ENCODE data around the gene EFNB2. TPM values are rescaled to one million over a fixed set of nuclear protein-coding genes. Genes with fewer than 3 reads are reported as not detected.

The EFNB2 gene
- total and polyA plus RNA-seq, 9 donors: 3.7 to 33.2 (median 13.5) TPM

DNA sequence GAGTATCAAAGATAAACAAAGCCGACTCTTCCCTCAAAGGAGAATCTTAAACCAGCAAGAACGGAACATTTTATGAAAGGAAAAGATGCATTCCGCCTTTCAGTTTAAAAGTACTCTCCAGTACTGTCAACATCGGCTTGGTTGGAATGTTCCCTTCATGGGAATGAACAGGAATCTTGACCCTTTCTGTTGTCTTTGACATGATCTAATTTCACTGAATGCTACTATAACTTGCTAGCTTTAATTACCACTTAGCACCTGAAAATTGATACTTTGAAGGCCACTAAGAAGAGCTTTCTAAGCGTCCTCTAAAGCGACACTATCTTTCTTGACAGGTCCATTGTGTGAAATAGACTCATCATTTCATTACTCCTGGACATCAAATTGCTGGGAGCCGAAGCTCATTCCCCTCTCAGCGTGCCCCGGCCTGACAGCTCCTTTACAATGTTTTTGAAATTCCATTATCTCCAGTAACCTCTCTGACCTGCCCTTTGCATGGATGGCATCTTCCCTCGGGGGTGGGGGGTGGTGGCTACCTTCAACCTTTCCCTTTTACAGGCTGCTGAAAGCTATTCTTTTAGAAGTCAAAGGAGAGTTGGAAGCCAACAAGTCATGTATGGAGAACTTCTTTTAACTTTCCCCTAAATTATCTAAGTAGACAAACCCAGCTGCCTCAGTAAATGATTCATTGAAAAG lies 67.9 kb downstream of the EFNB2 start:
- H3K36me3 ChIP-seq: no peaks in the 10 kb centered on the region
- intact Hi-C loops (cut with DNase I): no loop called here
- WGBS, 3 donors: 77 to 78% (median 78%) methylated on average over 10 of the region's 10 CpGs
- no peaks in the 10 kb centered on the region for H3K27me3 ChIP-seq
- H3K9me3 ChIP-seq: no peaks in the 10 kb centered on the region
- no peak for TF ChIP-seq POLR2A (IDR thresholded peaks at IDR 0.05)
- no peak for TF ChIP-seq EP300 (IDR thresholded peaks at IDR 0.05)
- TF ChIP-seq, protein P1, sequence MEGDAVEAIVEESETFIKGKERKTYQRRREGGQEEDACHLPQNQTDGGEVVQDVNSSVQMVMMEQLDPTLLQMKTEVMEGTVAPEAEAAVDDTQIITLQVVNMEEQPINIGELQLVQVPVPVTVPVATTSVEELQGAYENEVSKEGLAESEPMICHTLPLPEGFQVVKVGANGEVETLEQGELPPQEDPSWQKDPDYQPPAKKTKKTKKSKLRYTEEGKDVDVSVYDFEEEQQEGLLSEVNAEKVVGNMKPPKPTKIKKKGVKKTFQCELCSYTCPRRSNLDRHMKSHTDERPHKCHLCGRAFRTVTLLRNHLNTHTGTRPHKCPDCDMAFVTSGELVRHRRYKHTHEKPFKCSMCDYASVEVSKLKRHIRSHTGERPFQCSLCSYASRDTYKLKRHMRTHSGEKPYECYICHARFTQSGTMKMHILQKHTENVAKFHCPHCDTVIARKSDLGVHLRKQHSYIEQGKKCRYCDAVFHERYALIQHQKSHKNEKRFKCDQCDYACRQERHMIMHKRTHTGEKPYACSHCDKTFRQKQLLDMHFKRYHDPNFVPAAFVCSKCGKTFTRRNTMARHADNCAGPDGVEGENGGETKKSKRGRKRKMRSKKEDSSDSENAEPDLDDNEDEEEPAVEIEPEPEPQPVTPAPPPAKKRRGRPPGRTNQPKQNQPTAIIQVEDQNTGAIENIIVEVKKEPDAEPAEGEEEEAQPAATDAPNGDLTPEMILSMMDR (IDR thresholded peaks at IDR 0.05): no peak
- no peak overlapping the region for H3K27ac ChIP-seq
- no peak overlapping the region for H3K4me3 ChIP-seq
- H3K4me1 ChIP-seq (ENCODE audit: insufficient read depth): no peaks in the 10 kb centered on the region
- DNase-seq: no peak

DNA sequence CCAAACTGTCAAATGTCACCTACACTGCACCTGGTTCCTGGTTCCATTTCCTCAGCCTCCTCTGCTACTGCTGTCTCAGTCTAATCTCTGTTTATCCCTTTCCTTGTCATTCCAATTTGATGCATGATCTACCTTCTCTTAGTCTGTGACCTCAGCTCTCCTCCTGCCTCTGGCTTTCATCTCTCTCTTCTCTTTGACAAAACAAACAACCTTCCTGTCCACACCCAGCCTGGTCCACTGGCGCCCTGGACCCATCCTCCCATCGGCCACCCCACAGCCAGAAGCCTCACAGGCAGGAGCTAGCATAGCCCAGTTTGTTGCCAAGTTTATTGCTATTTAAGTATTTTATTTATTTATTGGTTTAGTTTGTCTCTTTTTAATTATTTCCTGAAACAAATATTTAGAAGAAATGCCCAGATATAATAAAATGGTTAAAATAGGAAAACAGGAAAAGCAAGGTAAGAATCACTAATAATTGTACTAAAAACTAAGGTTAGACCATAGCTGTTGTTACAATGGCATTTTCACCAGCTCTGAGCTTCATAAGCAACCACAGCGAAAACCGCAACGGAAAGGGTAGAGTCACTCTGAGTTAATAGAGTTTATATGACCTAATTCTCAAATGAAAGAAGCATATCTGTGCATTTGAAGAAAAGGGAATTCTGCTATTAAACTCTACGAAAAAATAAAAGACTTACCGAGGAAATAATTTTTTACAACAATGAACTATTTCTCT lies 68.6 kb downstream of the EFNB2 start:
- no peaks in the 10 kb centered on the region for H3K4me1 ChIP-seq (ENCODE audit: insufficient read depth)
- TF ChIP-seq POLR2A (IDR thresholded peaks at IDR 0.05): no peak
- TF ChIP-seq EP300 (IDR thresholded peaks at IDR 0.05): no peak
- TF ChIP-seq, protein P1 (IDR thresholded peaks at IDR 0.05): no peak
- H3K36me3 ChIP-seq: no peaks in the 10 kb centered on the region
- H3K27me3 ChIP-seq: no peaks in the 10 kb centered on the region
- intact Hi-C loops (cut with DNase I): no loop called here
- no peaks in the 10 kb centered on the region for H3K9me3 ChIP-seq
- H3K27ac ChIP-seq: no peak overlapping the region
- no peak for DNase-seq
- no peak overlapping the region for H3K4me3 ChIP-seq
- WGBS, 3 donors: 91 to 92% (median 91%) methylated on average over 7 of the region's 7 CpGs

DNA sequence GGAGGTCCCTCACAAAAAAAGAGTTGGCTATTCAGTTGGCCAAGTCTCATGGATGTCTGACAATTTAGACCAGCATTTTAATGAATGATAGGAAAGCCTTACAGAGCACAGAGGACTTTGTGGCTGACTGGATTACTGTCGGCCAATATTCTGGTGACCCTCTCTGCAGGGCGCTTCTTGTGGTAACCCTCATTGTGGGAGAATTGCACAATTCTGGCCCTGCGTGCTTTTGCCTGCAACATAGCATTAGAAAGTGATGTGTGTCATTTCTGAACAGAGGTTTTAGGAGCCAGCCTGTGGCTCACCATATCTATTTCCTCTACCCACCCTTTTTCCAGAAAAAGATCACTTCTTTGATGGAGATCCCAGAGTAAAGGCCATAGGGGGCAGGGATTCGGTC lies 71.4 kb downstream of the EFNB2 start:
- Histone ChIP-seq H3K27me3 (no peaks in the 10 kb centered on the region), H3K36me3 (no peaks in the 10 kb centered on the region), H3K9me3 (no peaks in the 10 kb centered on the region), H3K4me1 (ENCODE audit: insufficient read depth) (no peaks in the 10 kb centered on the region), H3K27ac (no peak overlapping the region), H3K4me3 (no peak overlapping the region)
- DNase-seq: no peak
- intact Hi-C loops (cut with DNase I): no loop called here
- TF ChIP-seq, protein P1 (IDR thresholded peaks at IDR 0.05): no peak
- TF ChIP-seq POLR2A (IDR thresholded peaks at IDR 0.05): no peak
- no peak for TF ChIP-seq EP300 (IDR thresholded peaks at IDR 0.05)
- WGBS, 3 donors: 84 to 91% (median 88%) methylated on average over 4 of the region's 4 CpGs

DNA sequence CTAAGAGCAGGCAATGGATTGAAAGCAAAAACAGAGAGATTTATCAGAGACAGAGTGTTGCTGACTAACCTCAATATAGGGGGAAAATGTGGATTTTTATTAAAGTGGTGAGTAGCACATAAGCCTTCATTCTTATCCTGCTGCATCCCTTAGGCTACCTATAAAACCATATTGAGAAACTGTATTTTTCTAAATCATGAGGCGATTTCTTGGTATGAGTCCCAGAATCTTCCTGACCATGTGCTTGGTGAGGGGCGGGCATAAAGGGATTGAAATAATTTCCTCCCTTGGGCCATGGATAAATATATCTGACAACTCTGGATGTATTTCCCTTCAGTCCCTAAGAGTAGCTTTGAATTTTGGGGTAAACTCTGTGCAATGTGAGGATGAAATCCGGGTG lies 72.8 kb downstream of the EFNB2 start:
- no peaks in the 10 kb centered on the region for H3K27me3 ChIP-seq
- no peaks in the 10 kb centered on the region for H3K36me3 ChIP-seq
- TF ChIP-seq EP300 (IDR thresholded peaks at IDR 0.05): no peak
- TF ChIP-seq POLR2A (IDR thresholded peaks at IDR 0.05): no peak
- TF ChIP-seq, protein P1 (IDR thresholded peaks at IDR 0.05): no peak
- WGBS, 3 donors: 78 to 87% (median 84%) methylated on average over 3 of the region's 3 CpGs
- intact Hi-C loops (cut with DNase I): no loop called here
- no peak for DNase-seq
- no peak overlapping the region for H3K27ac ChIP-seq
- no peaks in the 10 kb centered on the region for H3K9me3 ChIP-seq
- no peaks in the 10 kb centered on the region for H3K4me1 ChIP-seq (ENCODE audit: insufficient read depth)
- H3K4me3 ChIP-seq: no peak overlapping the region

Measured in ovary (tissue), 9 donors.